Measurements from ENCODE around the gene PARD3B. TPM values are rescaled to one million over a fixed set of nuclear protein-coding genes. Genes with fewer than 3 reads are reported as not detected.

The PARD3B gene
- total RNA-seq, 1 donor from 2014 or later = 9.3 TPM

- no peak for ATAC-seq
- no peak for DNase-seq (ENCODE audit: low spot score)
Observed at GRCh38 chr2:205290299-205290698, 745.0 kb downstream of the PARD3B start.

GRCh38 chr2:205292665-205293295 is 747.5 kb downstream of the PARD3B start:
- ATAC-seq (no peak), DNase-seq (ENCODE audit: low spot score) (no peak)

GRCh38 chr2:205293559-205293958 is 748.3 kb downstream of the PARD3B start:
- ATAC-seq (no peak), DNase-seq (ENCODE audit: low spot score) (no peak)

- ATAC-seq = no peak
- no peak for DNase-seq (ENCODE audit: low spot score)
Observed at GRCh38 chr2:205296959-205297358, 751.7 kb downstream of the PARD3B start.

- no peak for DNase-seq (ENCODE audit: low spot score)
- ATAC-seq = no peak
Observed at GRCh38 chr2:205297368-205297767, 752.1 kb downstream of the PARD3B start.

GRCh38 chr2:205297846-205298245 is 752.6 kb downstream of the PARD3B start:
- DNase-seq (ENCODE audit: low spot score) = no peak
- no peak for ATAC-seq

GRCh38 chr2:205311201-205311600 is 765.9 kb downstream of the PARD3B start:
- no peak for DNase-seq (ENCODE audit: low spot score)
- ATAC-seq = no peak

- no peak for DNase-seq (ENCODE audit: low spot score)
- ATAC-seq = no peak
Observed at GRCh38 chr2:205321231-205321630, 776.0 kb downstream of the PARD3B start.

- no peak for ATAC-seq
- DNase-seq (ENCODE audit: low spot score) = no peak
Observed at GRCh38 chr2:205323929-205324328, 778.7 kb downstream of the PARD3B start.

- ATAC-seq = no peak
- DNase-seq (ENCODE audit: low spot score) = no peak
Observed at GRCh38 chr2:205324355-205324754, 779.1 kb downstream of the PARD3B start.

- ATAC-seq (no peak), DNase-seq (ENCODE audit: low spot score) (no peak)
Observed at GRCh38 chr2:205333351-205333750, 788.1 kb downstream of the PARD3B start.

GRCh38 chr2:205337274-205337673 is 792.0 kb downstream of the PARD3B start:
- DNase-seq (ENCODE audit: low spot score) (no peak), ATAC-seq (peak; percentile 64)

- ATAC-seq (no peak), DNase-seq (ENCODE audit: low spot score) (no peak)
Observed at GRCh38 chr2:205338156-205338555, 792.9 kb downstream of the PARD3B start.

- DNase-seq (ENCODE audit: low spot score) = no peak
- no peak for ATAC-seq
Observed at GRCh38 chr2:205343103-205343502, 797.8 kb downstream of the PARD3B start.

- DNase-seq (ENCODE audit: low spot score) (no peak), ATAC-seq (no peak)
Observed at GRCh38 chr2:205346649-205347048, 801.4 kb downstream of the PARD3B start.

- no peak for ATAC-seq
- DNase-seq (ENCODE audit: low spot score) = no peak
Observed at GRCh38 chr2:205347899-205348298, 802.6 kb downstream of the PARD3B start.

- DNase-seq (ENCODE audit: low spot score) (no peak), ATAC-seq (no peak)
Observed at GRCh38 chr2:205352094-205352493, 806.8 kb downstream of the PARD3B start.

- no peak for ATAC-seq
- DNase-seq (ENCODE audit: low spot score) = no peak
Observed at GRCh38 chr2:205352593-205352992, 807.3 kb downstream of the PARD3B start.

- ATAC-seq (no peak), DNase-seq (ENCODE audit: low spot score) (no peak)
Observed at GRCh38 chr2:205357732-205358131, 812.5 kb downstream of the PARD3B start.

- ATAC-seq = no peak
Observed at GRCh38 chr2:205358351-205358815, 813.1 kb downstream of the PARD3B start.

GRCh38 chr2:205361272-205361671 is 816.0 kb downstream of the PARD3B start:
- DNase-seq (ENCODE audit: low spot score) = no peak
- no peak for ATAC-seq

More at GRCh38 chr2:205358351-205358815, 813.1 kb downstream of the PARD3B start:
- DNase-seq (ENCODE audit: low spot score) = no peak

GRCh38 chr2:205361970-205362369 is 816.7 kb downstream of the PARD3B start:
- ATAC-seq (no peak), DNase-seq (ENCODE audit: low spot score) (no peak)

GRCh38 chr2:205364261-205364660 is 819.0 kb downstream of the PARD3B start:
- no peak for ATAC-seq
- DNase-seq (ENCODE audit: low spot score) = no peak

Data from left lobe of liver (tissue), 2 donors.